ENCODE measurements around the gene CCNT1. TPM values are rescaled to one million over a fixed set of nuclear protein-coding genes. Genes with fewer than 3 reads are reported as not detected.

CCNT1 gene
- total RNA-seq = 50.4 to 54.7 TPM (median 52.5 TPM) in 3 replicates

DNA sequence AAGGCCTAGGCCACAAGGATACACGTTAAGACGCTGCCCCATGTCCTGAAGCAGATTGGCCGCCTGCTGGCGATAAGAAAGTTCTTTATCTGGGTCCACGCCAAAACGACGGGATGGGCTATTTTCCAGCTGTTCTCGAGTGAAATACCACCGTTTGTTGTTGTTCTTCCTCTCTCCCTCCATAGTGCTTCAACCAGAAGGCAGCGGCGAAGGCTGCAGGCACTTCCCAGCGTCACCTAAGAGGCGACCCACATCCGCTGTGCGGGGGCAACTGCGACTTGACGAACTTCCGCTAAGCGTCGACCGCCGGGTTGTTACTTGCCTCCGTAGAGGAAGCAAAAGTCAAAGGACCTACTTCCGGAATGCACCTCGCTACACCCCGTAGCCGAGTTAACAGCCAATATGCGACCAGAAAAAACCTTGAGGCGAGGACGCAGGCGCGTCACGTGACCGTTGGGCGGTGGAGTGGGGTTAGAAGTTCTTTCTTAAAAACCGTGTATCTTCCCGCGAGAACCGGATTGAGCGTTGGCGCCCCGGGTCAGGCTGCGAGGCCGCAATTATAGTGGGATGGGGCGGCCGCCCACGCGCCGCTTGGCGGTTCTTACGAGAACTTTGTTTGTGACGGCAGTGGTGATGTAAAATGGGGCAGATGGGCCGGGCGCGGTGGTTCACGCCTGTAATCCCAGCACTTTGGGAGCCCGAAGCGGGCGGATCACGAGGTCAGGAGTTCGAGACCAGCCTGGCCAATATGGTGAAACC is at the start of gene CCNT1:
Gene CCNT1, minus strand, starts transcription at position 215 of the 759 bp plus-strand sequence. Its CDS starts 32 bp downstream, at position 183.
- peaks cover 29% of the 10 kb centered on the region for H3K4me1 Mint-ChIP-seq
- H3K27me3 Mint-ChIP-seq (ENCODE audit: low read depth) = no peaks in the 10 kb centered on the region
- H3K36me3 Mint-ChIP-seq = peaks cover 8% of the 10 kb centered on the region
- H3K9me3 Mint-ChIP-seq = peaks cover 10% of the 10 kb centered on the region
- peak within 1 kb of the TSS; percentile 99 for H3K27ac Mint-ChIP-seq
- DNase-seq (ENCODE audit: low spot score in 2 of 2, unreplicated experiment in 2 of 2) = peak; percentile 95 to 96
- peak within 1 kb of the TSS; percentile 89 for H3K4me3 Mint-ChIP-seq
- TF ChIP-seq, protein P1, sequence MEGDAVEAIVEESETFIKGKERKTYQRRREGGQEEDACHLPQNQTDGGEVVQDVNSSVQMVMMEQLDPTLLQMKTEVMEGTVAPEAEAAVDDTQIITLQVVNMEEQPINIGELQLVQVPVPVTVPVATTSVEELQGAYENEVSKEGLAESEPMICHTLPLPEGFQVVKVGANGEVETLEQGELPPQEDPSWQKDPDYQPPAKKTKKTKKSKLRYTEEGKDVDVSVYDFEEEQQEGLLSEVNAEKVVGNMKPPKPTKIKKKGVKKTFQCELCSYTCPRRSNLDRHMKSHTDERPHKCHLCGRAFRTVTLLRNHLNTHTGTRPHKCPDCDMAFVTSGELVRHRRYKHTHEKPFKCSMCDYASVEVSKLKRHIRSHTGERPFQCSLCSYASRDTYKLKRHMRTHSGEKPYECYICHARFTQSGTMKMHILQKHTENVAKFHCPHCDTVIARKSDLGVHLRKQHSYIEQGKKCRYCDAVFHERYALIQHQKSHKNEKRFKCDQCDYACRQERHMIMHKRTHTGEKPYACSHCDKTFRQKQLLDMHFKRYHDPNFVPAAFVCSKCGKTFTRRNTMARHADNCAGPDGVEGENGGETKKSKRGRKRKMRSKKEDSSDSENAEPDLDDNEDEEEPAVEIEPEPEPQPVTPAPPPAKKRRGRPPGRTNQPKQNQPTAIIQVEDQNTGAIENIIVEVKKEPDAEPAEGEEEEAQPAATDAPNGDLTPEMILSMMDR (IDR thresholded peaks at IDR 0.05; ENCODE audit: unreplicated experiment) = peak; percentile 21

DNA sequence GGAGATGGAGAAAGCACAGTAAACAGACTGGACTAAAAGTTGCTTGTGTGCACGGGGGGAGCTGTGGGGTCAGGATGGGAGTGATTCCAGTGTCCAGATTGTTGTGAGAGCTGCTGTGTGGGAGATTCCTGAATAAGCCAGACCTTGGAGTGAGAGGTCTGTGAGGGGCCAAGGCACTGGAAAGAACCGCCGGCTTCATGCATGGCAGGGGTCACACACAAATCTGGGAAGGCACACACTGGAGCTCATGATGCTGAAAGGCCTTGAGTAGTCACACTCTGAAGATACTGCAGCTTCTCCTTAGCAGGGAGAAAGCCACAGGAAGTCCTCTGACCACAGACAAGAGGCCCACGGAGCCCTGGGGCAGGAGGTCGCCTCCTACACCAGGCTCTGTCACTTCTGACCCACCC is 49.3 kb upstream of the CCNT1 start:
- Mint-ChIP-seq H3K4me3 (no peak overlapping the region), H3K27ac (no peak overlapping the region), H3K36me3 (peaks cover 20% of the 10 kb centered on the region), H3K27me3 (ENCODE audit: low read depth) (no peaks in the 10 kb centered on the region), H3K9me3 (no peaks in the 10 kb centered on the region), H3K4me1 (no peaks in the 10 kb centered on the region)
- DNase-seq (ENCODE audit: low spot score in 2 of 2, unreplicated experiment in 2 of 2) = no peak
- TF ChIP-seq, protein P1 (IDR thresholded peaks at IDR 0.05; ENCODE audit: unreplicated experiment) = no peak

DNA sequence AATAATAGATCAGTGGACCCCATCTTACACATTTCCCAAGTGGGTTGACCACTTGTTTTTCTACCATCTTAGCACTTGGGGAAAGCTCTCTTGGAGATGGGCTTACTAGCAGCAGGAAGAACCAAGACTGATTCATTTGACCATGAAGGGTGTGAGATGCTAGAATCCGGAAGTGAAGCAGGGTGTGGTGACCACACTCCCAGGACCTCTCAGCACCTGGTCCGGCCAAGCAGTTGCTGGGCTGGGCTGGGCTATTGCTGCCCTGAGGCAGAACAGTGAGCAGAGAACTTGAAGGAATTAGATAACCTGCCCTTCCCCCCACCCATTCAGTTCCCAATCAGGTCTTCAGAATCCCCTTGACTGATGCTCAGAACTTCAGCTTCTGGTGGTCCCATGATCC is 48.0 kb upstream of the CCNT1 start:
- no peak for DNase-seq (ENCODE audit: low spot score in 2 of 2, unreplicated experiment in 2 of 2)
- no peak overlapping the region for H3K4me3 Mint-ChIP-seq
- H3K4me1 Mint-ChIP-seq = no peaks in the 10 kb centered on the region
- no peaks in the 10 kb centered on the region for H3K27me3 Mint-ChIP-seq (ENCODE audit: low read depth)
- H3K36me3 Mint-ChIP-seq = peaks cover 13% of the 10 kb centered on the region
- H3K9me3 Mint-ChIP-seq = no peaks in the 10 kb centered on the region
- TF ChIP-seq, protein P1 (IDR thresholded peaks at IDR 0.05; ENCODE audit: unreplicated experiment) = no peak
- no peak overlapping the region for H3K27ac Mint-ChIP-seq

DNA sequence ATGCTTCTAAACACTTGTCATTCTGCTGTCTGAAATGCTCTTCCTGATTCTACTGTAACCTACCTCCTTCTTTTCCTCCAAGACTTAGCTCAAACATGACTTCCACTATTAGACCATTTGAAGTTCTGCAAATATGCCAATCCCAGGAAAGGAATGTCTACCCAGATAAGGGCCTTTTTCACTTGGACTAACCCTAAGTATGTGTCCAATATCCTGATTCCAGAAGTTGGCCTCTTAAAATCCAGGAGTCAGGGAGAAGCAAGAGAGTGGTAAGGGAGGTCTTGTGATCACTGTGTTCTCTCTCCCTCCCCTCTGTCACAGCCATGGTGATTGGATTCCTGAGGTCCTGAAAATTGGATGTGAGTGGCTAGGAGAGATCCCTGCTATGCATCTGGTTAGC is 42.2 kb upstream of the CCNT1 start:
- TF ChIP-seq, protein P1 (IDR thresholded peaks at IDR 0.05; ENCODE audit: unreplicated experiment) = no peak
- Mint-ChIP-seq H3K36me3 (no peaks in the 10 kb centered on the region), H3K4me3 (no peak overlapping the region), H3K9me3 (no peaks in the 10 kb centered on the region), H3K4me1 (no peaks in the 10 kb centered on the region), H3K27ac (no peak overlapping the region), H3K27me3 (ENCODE audit: low read depth) (no peaks in the 10 kb centered on the region)
- no peak for DNase-seq (ENCODE audit: low spot score in 2 of 2, unreplicated experiment in 2 of 2)

DNA sequence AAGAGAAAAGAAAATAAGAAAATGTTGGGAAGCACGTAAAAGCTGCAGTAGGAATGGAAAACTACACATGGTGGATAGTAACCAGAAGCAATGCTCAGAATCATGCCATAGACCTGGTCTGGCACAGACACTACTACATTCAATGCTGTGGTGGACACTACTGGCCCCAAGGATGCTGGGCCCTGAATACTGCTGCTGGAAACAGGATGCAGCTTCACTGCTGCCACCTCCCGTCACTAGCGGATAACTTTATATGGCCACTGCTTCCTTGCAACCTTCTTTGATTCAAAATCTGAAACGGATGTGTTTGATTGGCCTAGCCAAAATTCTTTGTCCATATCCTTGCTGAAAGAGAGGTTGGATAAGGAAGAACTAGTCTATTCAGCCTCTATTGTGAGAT is 41.7 kb upstream of the CCNT1 start:
- H3K4me3 Mint-ChIP-seq = no peak overlapping the region
- no peaks in the 10 kb centered on the region for H3K27me3 Mint-ChIP-seq (ENCODE audit: low read depth)
- H3K36me3 Mint-ChIP-seq = no peaks in the 10 kb centered on the region
- TF ChIP-seq, protein P1 (IDR thresholded peaks at IDR 0.05; ENCODE audit: unreplicated experiment) = no peak
- DNase-seq (ENCODE audit: low spot score in 2 of 2, unreplicated experiment in 2 of 2) = no peak
- no peak overlapping the region for H3K27ac Mint-ChIP-seq
- peaks cover 2% of the 10 kb centered on the region for H3K4me1 Mint-ChIP-seq
- H3K9me3 Mint-ChIP-seq = no peaks in the 10 kb centered on the region

Data from mesothelial cell of epicardium (in vitro differentiated cells).